Measurements from ENCODE around the gene PDZRN4. TPM values are rescaled to one million over a fixed set of nuclear protein-coding genes. Genes with fewer than 3 reads are reported as not detected.
"Not testable (repeated sequence)": the region's sequence is repeated elsewhere in the genome, so short reads cannot be mapped to it uniquely, and the experiment has no call there.

PDZRN4 gene
- total RNA-seq, 2 experiments from 2014 or later, result not detected

- ChIA-PET POLR2A (no interaction called here), CTCF (interaction anchor here (2.0 kb wide), 1 partner anchor 11 kb away, joined by 8 read pairs; no protein-coding TSS in a partner anchor)
- Mint-ChIP-seq H3K27me3 (ENCODE audit: low read depth) (no peaks in the 10 kb centered on the region), H3K4me3 (no peak overlapping the region), H3K36me3 (ENCODE audit: low read depth) (no peaks in the 10 kb centered on the region), H3K4me1 (ENCODE audit: low read depth) (no peaks in the 10 kb centered on the region), H3K9me3 (ENCODE audit: insufficient read depth) (no peaks in the 10 kb centered on the region), H3K27ac (no peak overlapping the region)
- ATAC-seq (no peak), DNase-seq (no peak)
Measured at GRCh38 chr12:41288142-41288811, 100.2 kb downstream of the PDZRN4 start.

- ChIA-PET POLR2A (no interaction called here), CTCF (no interaction called here)
- ATAC-seq (no peak), DNase-seq (no peak)
- no peaks in the 10 kb centered on the region for H3K36me3 Mint-ChIP-seq (ENCODE audit: low read depth)
- no peaks in the 10 kb centered on the region for H3K27me3 Mint-ChIP-seq (ENCODE audit: low read depth)
- no peak overlapping the region for H3K27ac Mint-ChIP-seq
- H3K9me3 Mint-ChIP-seq (ENCODE audit: insufficient read depth), result no peaks in the 10 kb centered on the region
- no peaks in the 10 kb centered on the region for H3K4me1 Mint-ChIP-seq (ENCODE audit: low read depth)
- H3K4me3 Mint-ChIP-seq, result no peak overlapping the region
Measured at GRCh38 chr12:41289501-41289900, 101.4 kb downstream of the PDZRN4 start.

GRCh38 chr12:41293011-41293410, 104.9 kb downstream of the PDZRN4 start:
- H3K27ac Mint-ChIP-seq, result no peak overlapping the region
- no peak for ATAC-seq
- POLR2A ChIA-PET, result no interaction called here
- no peaks in the 10 kb centered on the region for H3K9me3 Mint-ChIP-seq (ENCODE audit: insufficient read depth)
- no peaks in the 10 kb centered on the region for H3K36me3 Mint-ChIP-seq (ENCODE audit: low read depth)
- DNase-seq, result no peak
- no peaks in the 10 kb centered on the region for H3K4me1 Mint-ChIP-seq (ENCODE audit: low read depth)
- CTCF ChIA-PET, result no interaction called here
- no peaks in the 10 kb centered on the region for H3K27me3 Mint-ChIP-seq (ENCODE audit: low read depth)
- no peak overlapping the region for H3K4me3 Mint-ChIP-seq

DNA sequence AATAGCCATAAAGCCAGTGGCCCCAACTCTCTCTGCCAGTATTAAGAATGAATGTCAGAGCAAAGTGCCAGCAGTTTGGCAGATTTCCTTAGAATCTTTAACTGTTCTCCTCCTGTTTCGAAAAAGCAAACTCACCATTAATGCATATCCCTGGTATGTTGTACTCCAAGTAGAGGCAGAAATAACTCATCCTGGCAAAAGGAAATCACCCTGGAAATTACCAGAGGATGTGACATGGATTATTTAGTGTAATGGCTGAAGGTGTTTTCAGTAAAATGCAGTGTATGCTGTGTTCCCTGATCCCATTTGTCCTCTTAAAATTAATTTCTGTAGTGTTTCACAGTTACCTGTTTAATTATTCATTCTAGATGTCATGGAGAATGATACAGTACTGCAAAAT, 105.3 kb downstream of the PDZRN4 start:
- ChIA-PET CTCF (no interaction called here), POLR2A (no interaction called here)
- DNase-seq (no peak), ATAC-seq (no peak)
- Mint-ChIP-seq H3K4me1 (ENCODE audit: low read depth) (no peaks in the 10 kb centered on the region), H3K9me3 (ENCODE audit: insufficient read depth) (no peaks in the 10 kb centered on the region), H3K27ac (no peak overlapping the region), H3K27me3 (ENCODE audit: low read depth) (no peaks in the 10 kb centered on the region), H3K4me3 (no peak overlapping the region), H3K36me3 (ENCODE audit: low read depth) (no peaks in the 10 kb centered on the region)

DNA sequence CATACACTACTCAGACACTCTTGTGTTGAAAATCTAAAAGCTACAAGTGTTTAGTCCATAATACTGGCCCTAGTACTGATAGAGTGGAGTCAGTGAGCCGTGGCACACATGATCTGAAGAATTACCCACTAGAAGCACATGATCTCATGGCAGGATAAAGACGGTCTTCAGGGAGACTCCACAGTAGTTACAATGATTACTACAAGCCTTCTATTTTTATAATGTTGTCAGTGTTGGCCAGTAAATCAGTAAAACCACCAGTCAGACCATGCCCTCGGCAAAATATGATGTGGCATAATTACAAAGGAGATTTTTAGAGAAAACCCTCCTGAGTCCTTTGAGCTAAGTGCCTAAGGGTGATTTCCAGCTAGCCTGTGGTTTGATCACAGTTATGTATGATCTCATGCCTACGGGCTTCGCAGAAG, 114.9 kb downstream of the PDZRN4 start:
- ATAC-seq, result no peak
- H3K27ac Mint-ChIP-seq, result no peak overlapping the region

GRCh38 chr12:41304526-41304925, 116.4 kb downstream of the PDZRN4 start:
- no peak for DNase-seq
- no peaks in the 10 kb centered on the region for H3K27me3 Mint-ChIP-seq (ENCODE audit: low read depth)
- no peak for ATAC-seq
- ChIA-PET POLR2A (no interaction called here), CTCF (no interaction called here)
- H3K36me3 Mint-ChIP-seq (ENCODE audit: low read depth), result no peaks in the 10 kb centered on the region
- H3K4me1 Mint-ChIP-seq (ENCODE audit: low read depth), result no peaks in the 10 kb centered on the region
- H3K27ac Mint-ChIP-seq, result no peak overlapping the region
- no peaks in the 10 kb centered on the region for H3K9me3 Mint-ChIP-seq (ENCODE audit: insufficient read depth)
- no peak overlapping the region for H3K4me3 Mint-ChIP-seq

More for the DNA sequence above, 114.9 kb downstream of the PDZRN4 start:
- Mint-ChIP-seq H3K4me3 (no peak overlapping the region), H3K36me3 (ENCODE audit: low read depth) (no peaks in the 10 kb centered on the region), H3K9me3 (ENCODE audit: insufficient read depth) (no peaks in the 10 kb centered on the region), H3K27me3 (ENCODE audit: low read depth) (no peaks in the 10 kb centered on the region), H3K4me1 (ENCODE audit: low read depth) (no peaks in the 10 kb centered on the region)
- ChIA-PET CTCF (no interaction called here), POLR2A (no interaction called here)
- DNase-seq, result no peak

DNA sequence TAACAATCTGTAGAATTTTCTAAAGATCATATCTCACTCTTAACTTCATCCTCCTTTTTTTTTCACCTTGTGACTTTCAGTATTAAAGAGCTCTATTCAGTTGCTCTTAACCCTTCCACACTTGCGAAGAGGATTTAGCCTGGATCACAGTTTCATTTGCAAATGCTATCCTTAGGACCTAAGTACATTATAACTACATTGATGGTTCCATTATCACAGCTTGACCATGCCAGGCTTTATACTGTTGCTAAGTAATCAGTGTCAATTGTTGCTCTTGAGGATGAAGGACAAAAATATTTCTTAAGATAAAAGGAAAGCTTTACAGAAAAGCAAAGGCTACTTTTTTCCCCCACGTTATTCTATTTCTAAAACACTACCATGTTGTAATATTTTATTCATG, 122.2 kb downstream of the PDZRN4 start:
- H3K4me1 Mint-ChIP-seq (ENCODE audit: low read depth), result no peaks in the 10 kb centered on the region
- H3K4me3 Mint-ChIP-seq, result no peak overlapping the region
- no peak for ATAC-seq
- no peaks in the 10 kb centered on the region for H3K27me3 Mint-ChIP-seq (ENCODE audit: low read depth)
- CTCF ChIA-PET, result no interaction called here
- no peak for DNase-seq
- H3K36me3 Mint-ChIP-seq (ENCODE audit: low read depth), result no peaks in the 10 kb centered on the region
- H3K27ac Mint-ChIP-seq, result no peak overlapping the region
- H3K9me3 Mint-ChIP-seq (ENCODE audit: insufficient read depth), result no peaks in the 10 kb centered on the region
- POLR2A ChIA-PET, result no interaction called here

DNA sequence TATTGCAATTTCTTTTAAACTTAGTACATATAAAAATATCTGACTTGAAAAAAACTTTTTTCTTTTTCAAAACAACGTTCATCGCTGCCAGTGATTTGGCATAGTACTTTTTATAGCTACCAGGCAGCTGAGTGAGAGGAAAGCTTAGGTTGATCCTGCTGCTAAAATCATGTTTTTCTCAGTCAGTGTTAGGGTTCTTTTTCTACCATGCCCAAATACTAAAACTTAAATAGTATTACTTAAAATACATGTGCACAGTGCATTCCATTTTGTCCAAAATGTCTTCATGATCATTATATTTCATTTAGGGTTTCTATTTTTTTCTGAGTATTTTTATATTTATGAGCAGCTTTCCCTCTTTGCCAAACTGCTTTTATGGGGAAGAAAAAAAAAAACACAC, 123.8 kb downstream of the PDZRN4 start:
- Mint-ChIP-seq H3K36me3 (ENCODE audit: low read depth) (no peaks in the 10 kb centered on the region), H3K27me3 (ENCODE audit: low read depth) (no peaks in the 10 kb centered on the region), H3K9me3 (ENCODE audit: insufficient read depth) (no peaks in the 10 kb centered on the region), H3K27ac (no peak overlapping the region), H3K4me3 (no peak overlapping the region), H3K4me1 (ENCODE audit: low read depth) (no peaks in the 10 kb centered on the region)
- DNase-seq (no peak), ATAC-seq (no peak)
- CTCF ChIA-PET, result no interaction called here
- POLR2A ChIA-PET, result no interaction called here

DNA sequence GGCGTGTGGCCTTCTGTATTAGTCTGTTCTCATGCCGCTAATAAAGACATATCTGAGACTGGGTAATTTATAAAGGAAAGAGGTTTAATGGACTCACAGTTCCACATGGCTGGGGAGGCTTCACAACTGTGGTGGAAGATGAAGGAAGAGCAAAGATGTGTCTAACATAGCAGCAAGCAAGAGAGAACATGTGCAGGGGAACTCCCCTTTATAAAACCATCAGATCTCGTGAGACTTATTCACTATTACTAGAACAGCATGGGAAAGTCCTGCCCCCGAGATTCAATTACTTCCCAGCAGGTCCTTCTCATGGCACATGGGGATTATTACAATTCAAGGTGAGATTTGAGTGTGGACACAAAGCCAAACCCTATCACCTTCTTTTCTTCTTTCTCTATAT, 124.3 kb downstream of the PDZRN4 start:
- CTCF ChIA-PET, POLR2A ChIA-PET, H3K4me3 Mint-ChIP-seq: not testable (repeated sequence)

GRCh38 chr12:41325336-41325735, 137.2 kb downstream of the PDZRN4 start:
- Mint-ChIP-seq H3K4me1 (ENCODE audit: low read depth) (no peaks in the 10 kb centered on the region), H3K27me3 (ENCODE audit: low read depth) (no peaks in the 10 kb centered on the region)

More for the DNA sequence above, 124.3 kb downstream of the PDZRN4 start:
- not testable (repeated sequence) for DNase-seq; H3K27me3 Mint-ChIP-seq (ENCODE audit: low read depth); H3K27ac Mint-ChIP-seq; H3K4me1 Mint-ChIP-seq (ENCODE audit: low read depth); H3K36me3 Mint-ChIP-seq (ENCODE audit: low read depth); H3K9me3 Mint-ChIP-seq (ENCODE audit: insufficient read depth); ATAC-seq

GRCh38 chr12:41327096-41327895, 139.2 kb downstream of the PDZRN4 start:
- ATAC-seq (no peak), DNase-seq (no peak)
- POLR2A ChIA-PET, result no interaction called here
- Mint-ChIP-seq H3K4me3 (no peak overlapping the region), H3K27ac (no peak overlapping the region), H3K27me3 (ENCODE audit: low read depth) (no peaks in the 10 kb centered on the region), H3K4me1 (ENCODE audit: low read depth) (no peaks in the 10 kb centered on the region), H3K9me3 (ENCODE audit: insufficient read depth) (no peaks in the 10 kb centered on the region), H3K36me3 (ENCODE audit: low read depth) (no peaks in the 10 kb centered on the region)
- CTCF ChIA-PET, result no interaction called here

More at GRCh38 chr12:41325336-41325735, 137.2 kb downstream of the PDZRN4 start:
- no peak overlapping the region for H3K4me3 Mint-ChIP-seq
- no peaks in the 10 kb centered on the region for H3K9me3 Mint-ChIP-seq (ENCODE audit: insufficient read depth)
- ChIA-PET CTCF (no interaction called here), POLR2A (no interaction called here)
- ATAC-seq (no peak), DNase-seq (no peak)
- no peak overlapping the region for H3K27ac Mint-ChIP-seq
- H3K36me3 Mint-ChIP-seq (ENCODE audit: low read depth), result no peaks in the 10 kb centered on the region

DNA sequence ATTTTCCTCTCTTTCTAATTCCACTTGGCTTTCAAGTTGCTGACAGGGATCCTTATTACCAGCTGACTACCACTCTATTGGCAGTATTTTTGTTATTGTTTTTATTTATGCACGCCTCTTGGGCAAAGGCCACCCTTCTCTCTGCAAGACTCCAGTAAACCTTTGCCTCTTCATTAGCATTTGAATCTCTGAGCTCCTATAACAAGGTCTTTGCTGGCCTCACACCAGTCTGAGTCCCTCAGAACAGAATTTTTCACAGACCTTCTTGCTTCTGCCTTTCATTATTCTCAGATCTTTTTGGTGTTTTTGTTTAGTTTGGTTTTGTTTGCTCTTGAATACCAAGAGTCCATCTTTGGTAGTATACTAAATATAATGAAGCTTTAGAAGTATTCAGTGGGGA, 145.9 kb downstream of the PDZRN4 start:
- CTCF ChIA-PET, result no interaction called here
- POLR2A ChIA-PET, result no interaction called here
- DNase-seq, result no peak
- Mint-ChIP-seq H3K36me3 (ENCODE audit: low read depth) (no peaks in the 10 kb centered on the region), H3K27ac (no peak overlapping the region), H3K4me1 (ENCODE audit: low read depth) (no peaks in the 10 kb centered on the region), H3K9me3 (ENCODE audit: insufficient read depth) (no peaks in the 10 kb centered on the region), H3K27me3 (ENCODE audit: low read depth) (no peaks in the 10 kb centered on the region), H3K4me3 (no peak overlapping the region)
- ATAC-seq, result no peak

Data from activated CD8-positive, alpha-beta T cell treated with anti-CD3 and anti-CD28 coated beads, Interleukin-2, amount 10 ng/mL, durations not matched to agents 7 days and 5 days (primary cell).